Pons (tissue), 1 donor: ENCODE data around the gene TGFBR3.
A peak's percentile ranks its signal among the peaks of the same experiment; 100 is the strongest.

Experiments
- DNase-seq: peaks from one replicate; pipeline ENCODE4 v3.0.0-alpha.2; 2016; ENCODE audit warnings: low spot score

The TGFBR3 gene

GRCh38 chr1:91799159-91799558, 86.8 kb downstream of the TGFBR3 start:
- DNase-seq = no peak

- no peak for DNase-seq
Measured at GRCh38 chr1:91798740-91799139, 87.2 kb downstream of the TGFBR3 start.

GRCh38 chr1:91798241-91798648, 87.7 kb downstream of the TGFBR3 start:
- DNase-seq = no peak

- no peak for DNase-seq
Measured at GRCh38 chr1:91797164-91797563, 88.8 kb downstream of the TGFBR3 start.

- DNase-seq = no peak
Measured at GRCh38 chr1:91796390-91796654, 89.6 kb downstream of the TGFBR3 start.

- no peak for DNase-seq
Measured at GRCh38 chr1:91795591-91796389, 90.2 kb downstream of the TGFBR3 start.

GRCh38 chr1:91793877-91794276, 92.1 kb downstream of the TGFBR3 start:
- no peak for DNase-seq

GRCh38 chr1:91793189-91793588, 92.8 kb downstream of the TGFBR3 start:
- no peak for DNase-seq

- no peak for DNase-seq
Measured at GRCh38 chr1:91792489-91793071, 93.4 kb downstream of the TGFBR3 start.

- DNase-seq = no peak
Measured at GRCh38 chr1:91791691-91792488, 94.1 kb downstream of the TGFBR3 start.

- DNase-seq = no peak
Measured at GRCh38 chr1:91791103-91791502, 94.8 kb downstream of the TGFBR3 start.

- DNase-seq = no peak
Measured at GRCh38 chr1:91790392-91790791, 95.6 kb downstream of the TGFBR3 start.

- no peak for DNase-seq
Measured at GRCh38 chr1:91789273-91789997, 96.5 kb downstream of the TGFBR3 start.

- no peak for DNase-seq
Measured at GRCh38 chr1:91787919-91788318, 98.0 kb downstream of the TGFBR3 start.

- DNase-seq = no peak
Measured at GRCh38 chr1:91784616-91785015, 101.3 kb downstream of the TGFBR3 start.

- DNase-seq = no peak
Measured at GRCh38 chr1:91784191-91784590, 101.8 kb downstream of the TGFBR3 start.

GRCh38 chr1:91783423-91784170, 102.4 kb downstream of the TGFBR3 start:
- DNase-seq = peak; percentile 39

GRCh38 chr1:91781901-91782622, 103.9 kb downstream of the TGFBR3 start:
- DNase-seq = no peak

- no peak for DNase-seq
Measured at GRCh38 chr1:91781371-91781825, 104.6 kb downstream of the TGFBR3 start.

GRCh38 chr1:91779548-91780021, 106.4 kb downstream of the TGFBR3 start:
- DNase-seq = no peak

- no peak for DNase-seq
Measured at GRCh38 chr1:91778964-91779363, 107.0 kb downstream of the TGFBR3 start.
